Glutamatergic neuron (in vitro differentiated cells): ENCODE results near the gene CDK9. TPM values are rescaled to one million over a fixed set of nuclear protein-coding genes. Genes with fewer than 3 reads are reported as not detected.

Source experiments
- DNase-seq: peaks from one replicate; pipeline ENCODE4 v3.0.0; 2022
- H3K27ac Mint-ChIP-seq: one replicate; pipeline ENCODE4 v1.8.0; 2020; ENCODE audit warnings: mild to moderate bottlenecking, mixed read lengths, inconsistent platforms; ENCODE audit not compliant: unreplicated experiment
- H3K27me3 Mint-ChIP-seq: one replicate; pipeline ENCODE4 v1.8.0; 2020; ENCODE audit warnings: mild to moderate bottlenecking, moderate library complexity, mixed read lengths, inconsistent platforms; ENCODE audit not compliant: unreplicated experiment
- H3K36me3 Mint-ChIP-seq: one replicate; pipeline ENCODE4 v1.8.0; 2020; ENCODE audit warnings: mild to moderate bottlenecking, mixed read lengths, inconsistent platforms; ENCODE audit not compliant: unreplicated experiment
- H3K4me1 Mint-ChIP-seq: one replicate; pipeline ENCODE4 v1.8.0; 2020; ENCODE audit warnings: mild to moderate bottlenecking, low read depth, mixed read lengths, inconsistent platforms; ENCODE audit not compliant: unreplicated experiment
- H3K4me3 Mint-ChIP-seq: one replicate; pipeline ENCODE4 v1.8.0; 2020; ENCODE audit warnings: mild to moderate bottlenecking, mixed read lengths, inconsistent platforms; ENCODE audit not compliant: unreplicated experiment
- H3K9me3 Mint-ChIP-seq: one replicate; pipeline ENCODE4 v1.8.0; 2020; ENCODE audit warnings: mild to moderate bottlenecking, moderate library complexity, mixed read lengths, inconsistent platforms; ENCODE audit not compliant: unreplicated experiment
- total RNA-seq: library from RNA; stranded (reverse); fragmentation: NEBNext Ultra II Directional; extraction: Animal tissue kit (Norgen Biotek cat#: 25700); gene quantifications from one replicate; pipeline ENCODE4 v1.2.1, GENCODE V29; 2021; ENCODE audit not compliant: unreplicated experiment
- TF ChIP-seq, protein P1 (sequence below): fragments of 200-600 bp; sonication (generic); IDR thresholded peaks from one replicate; pipeline ENCODE4 v1.5.0; 2021; ENCODE audit not compliant: partially characterized antibody, unreplicated experiment

CDK9 gene
- total RNA-seq, 1 donor from 2014 or later: 83.9 TPM

DNA sequence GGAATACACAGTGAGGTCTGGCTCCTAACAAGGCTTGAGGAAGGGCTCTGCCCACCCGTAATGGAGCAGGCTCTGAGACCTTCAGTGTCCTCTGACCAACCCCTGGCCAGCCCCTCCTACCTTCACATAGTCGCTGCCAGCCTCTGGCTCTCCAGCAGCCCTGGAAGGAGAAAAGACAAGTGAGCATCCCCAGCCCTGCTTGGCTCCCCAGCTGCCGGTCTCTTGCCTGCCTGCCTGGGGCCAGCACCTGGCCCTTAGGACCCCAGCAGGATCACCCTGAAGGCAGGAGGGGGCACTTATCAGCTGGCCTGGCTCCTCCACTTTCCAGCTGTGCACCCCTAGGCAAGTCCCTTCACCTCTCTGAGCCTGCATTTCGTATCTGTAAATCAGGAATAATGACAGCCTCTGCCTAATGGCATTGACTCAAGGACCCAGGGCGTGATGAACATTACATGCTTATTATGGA is 24.3 kb upstream of the CDK9 start:
- Mint-ChIP-seq H3K4me3 (no peak overlapping the region), H3K4me1 (peaks cover 26% of the 10 kb centered on the region), H3K9me3 (peaks cover 8% of the 10 kb centered on the region), H3K27ac (no peak overlapping the region), H3K27me3 (peaks cover 15% of the 10 kb centered on the region), H3K36me3 (no peaks in the 10 kb centered on the region)
- DNase-seq: peak; percentile 22
- TF ChIP-seq, protein P1, sequence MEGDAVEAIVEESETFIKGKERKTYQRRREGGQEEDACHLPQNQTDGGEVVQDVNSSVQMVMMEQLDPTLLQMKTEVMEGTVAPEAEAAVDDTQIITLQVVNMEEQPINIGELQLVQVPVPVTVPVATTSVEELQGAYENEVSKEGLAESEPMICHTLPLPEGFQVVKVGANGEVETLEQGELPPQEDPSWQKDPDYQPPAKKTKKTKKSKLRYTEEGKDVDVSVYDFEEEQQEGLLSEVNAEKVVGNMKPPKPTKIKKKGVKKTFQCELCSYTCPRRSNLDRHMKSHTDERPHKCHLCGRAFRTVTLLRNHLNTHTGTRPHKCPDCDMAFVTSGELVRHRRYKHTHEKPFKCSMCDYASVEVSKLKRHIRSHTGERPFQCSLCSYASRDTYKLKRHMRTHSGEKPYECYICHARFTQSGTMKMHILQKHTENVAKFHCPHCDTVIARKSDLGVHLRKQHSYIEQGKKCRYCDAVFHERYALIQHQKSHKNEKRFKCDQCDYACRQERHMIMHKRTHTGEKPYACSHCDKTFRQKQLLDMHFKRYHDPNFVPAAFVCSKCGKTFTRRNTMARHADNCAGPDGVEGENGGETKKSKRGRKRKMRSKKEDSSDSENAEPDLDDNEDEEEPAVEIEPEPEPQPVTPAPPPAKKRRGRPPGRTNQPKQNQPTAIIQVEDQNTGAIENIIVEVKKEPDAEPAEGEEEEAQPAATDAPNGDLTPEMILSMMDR: no peak

DNA sequence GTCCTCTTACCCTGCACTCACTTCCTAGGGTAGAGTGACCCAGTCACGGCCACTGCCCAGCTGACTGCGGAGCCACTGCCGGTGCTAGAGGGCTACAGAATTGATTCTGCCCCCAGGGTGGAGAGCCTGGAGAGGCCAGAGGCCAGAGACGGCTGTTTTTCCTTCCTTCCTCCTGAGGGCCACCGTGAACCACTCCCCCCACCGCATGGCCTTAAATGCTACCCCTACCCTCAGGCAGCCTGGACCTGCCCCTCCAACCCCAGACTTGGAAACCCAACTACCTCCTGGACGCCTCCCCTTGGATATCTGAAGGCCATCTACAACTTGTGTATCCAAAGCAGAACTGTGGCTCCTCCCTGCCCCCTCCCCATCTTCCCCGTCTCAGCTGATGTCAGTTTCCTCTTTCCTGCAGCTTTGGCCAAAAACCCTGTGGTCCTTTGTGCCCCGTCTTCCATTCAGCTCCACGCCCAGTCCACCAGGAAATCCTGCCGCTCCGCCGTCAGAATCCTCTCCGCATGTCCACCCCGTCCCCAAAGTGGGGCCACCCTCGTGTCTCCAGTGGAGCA is 23.6 kb upstream of the CDK9 start:
- Mint-ChIP-seq H3K4me1 (peaks cover 28% of the 10 kb centered on the region), H3K36me3 (no peaks in the 10 kb centered on the region)
- DNase-seq: peak; percentile 28

DNA sequence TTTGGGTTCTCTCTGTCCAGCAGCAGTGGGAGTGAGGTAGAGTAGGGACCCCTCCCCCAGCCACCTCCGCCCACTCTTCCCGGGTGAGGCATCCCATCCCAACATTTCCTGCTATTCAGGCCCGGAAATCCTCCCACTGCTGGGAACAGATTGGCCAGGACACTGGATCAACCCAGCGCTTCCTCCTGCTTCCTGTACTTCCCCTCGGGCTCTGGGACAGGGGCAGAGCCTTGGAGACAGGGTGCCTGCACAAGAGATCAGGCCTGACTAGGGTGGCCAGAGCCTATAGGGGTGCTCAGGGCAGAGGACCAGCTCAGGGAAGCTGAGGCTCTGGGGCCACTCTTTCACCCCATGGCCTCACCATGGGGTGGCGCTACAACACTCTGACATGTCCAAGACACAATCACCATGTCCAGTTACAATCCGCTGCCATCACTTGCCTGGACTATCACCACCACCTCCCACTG is 21.9 kb upstream of the CDK9 start:
- DNase-seq: peak; percentile 42
- H3K36me3 Mint-ChIP-seq: no peaks in the 10 kb centered on the region
- TF ChIP-seq, protein P1: peak; percentile 28
- H3K27me3 Mint-ChIP-seq: peaks cover 18% of the 10 kb centered on the region
- H3K4me3 Mint-ChIP-seq: no peak overlapping the region
- peaks cover 11% of the 10 kb centered on the region for H3K9me3 Mint-ChIP-seq
- H3K27ac Mint-ChIP-seq: peak overlapping the region; percentile 53
- H3K4me1 Mint-ChIP-seq: peaks cover 37% of the 10 kb centered on the region

More for the DNA sequence above, 23.6 kb upstream of the CDK9 start:
- Mint-ChIP-seq H3K27me3 (peaks cover 15% of the 10 kb centered on the region), H3K4me3 (no peak overlapping the region), H3K9me3 (peaks cover 8% of the 10 kb centered on the region), H3K27ac (peak overlapping the region; percentile 44)
- TF ChIP-seq, protein P1: no peak

DNA sequence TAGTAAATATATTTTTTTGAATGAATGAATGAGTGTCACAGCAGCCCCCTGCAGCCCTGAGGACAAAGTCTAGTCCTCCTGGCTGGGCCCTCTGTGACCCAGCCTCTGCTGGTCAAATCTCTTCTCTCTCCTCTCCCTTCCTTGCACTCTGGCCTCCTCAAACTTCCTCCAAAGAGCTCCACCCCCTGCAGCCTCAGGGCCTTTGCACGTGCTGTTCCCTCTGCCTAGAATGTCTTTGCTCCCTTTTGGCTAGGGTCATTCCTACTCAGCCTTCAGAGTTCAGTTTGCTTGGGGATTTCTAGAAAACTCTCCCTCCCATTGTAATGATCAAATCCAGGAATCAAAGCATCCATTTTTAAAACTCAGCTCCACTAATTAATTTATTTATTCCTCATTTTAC is 20.4 kb upstream of the CDK9 start:
- H3K9me3 Mint-ChIP-seq: peaks cover 13% of the 10 kb centered on the region
- peak overlapping the region; percentile 42 for H3K4me3 Mint-ChIP-seq
- peaks cover 21% of the 10 kb centered on the region for H3K27me3 Mint-ChIP-seq
- peaks cover 40% of the 10 kb centered on the region for H3K4me1 Mint-ChIP-seq
- no peaks in the 10 kb centered on the region for H3K36me3 Mint-ChIP-seq
- TF ChIP-seq, protein P1: no peak
- DNase-seq: no peak
- no peak overlapping the region for H3K27ac Mint-ChIP-seq

DNA sequence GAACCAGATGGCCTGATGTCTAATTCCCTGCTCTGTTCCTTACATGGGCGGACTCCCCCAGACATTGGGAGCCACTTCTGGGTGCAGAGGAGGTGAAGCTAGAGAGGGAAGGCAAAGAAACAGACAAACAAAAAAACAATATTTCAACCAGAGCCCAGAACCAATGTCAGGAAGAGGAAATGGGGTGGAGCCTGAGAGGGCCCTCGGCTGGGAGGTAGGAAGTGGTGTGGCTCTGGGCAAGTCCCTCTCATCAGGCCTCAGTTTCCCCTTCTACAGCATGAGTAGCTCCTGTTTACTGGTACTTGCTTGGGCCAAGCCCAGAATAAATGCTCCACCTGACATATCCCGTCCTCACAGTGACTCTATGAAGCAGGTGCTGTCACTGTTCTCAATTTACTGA is 18.4 kb upstream of the CDK9 start:
- peaks cover 36% of the 10 kb centered on the region for H3K4me1 Mint-ChIP-seq
- no peak for DNase-seq
- H3K4me3 Mint-ChIP-seq: peak overlapping the region; percentile 56
- TF ChIP-seq, protein P1: no peak
- no peaks in the 10 kb centered on the region for H3K36me3 Mint-ChIP-seq
- H3K27me3 Mint-ChIP-seq: peaks cover 19% of the 10 kb centered on the region
- H3K27ac Mint-ChIP-seq: peak overlapping the region; percentile 80
- H3K9me3 Mint-ChIP-seq: peaks cover 13% of the 10 kb centered on the region
